CD14-positive monocyte (primary cell): ENCODE results near the gene GABARAP. TPM values are rescaled to one million over a fixed set of nuclear protein-coding genes. Genes with fewer than 3 reads are reported as not detected.

Experiments used
- DNase-seq, 3 donors: peaks; one replicate each; pipeline ENCODE4 v3.0.0-alpha.2; 2011 to 2022
- H2AFZ ChIP-seq: 2 replicates; pipeline ENCODE4 v1.6.0; 2012; ENCODE audit warnings: mild to moderate bottlenecking, low read depth, low read length, inconsistent platforms; ENCODE audit not compliant: insufficient read depth, poor library complexity, severe bottlenecking
- H3K27ac ChIP-seq, 2 donors: 1 replicate in 1 of 2; 2 replicates in 1 of 2; pipeline ENCODE4 v1.5.1; 2012 to 2013; ENCODE audit warnings: low read length in 2 of 2, control low read depth in 1 of 2, inconsistent platforms in 1 of 2, low read depth in 1 of 2, mild to moderate bottlenecking in 1 of 2
- H3K27me3 ChIP-seq, 2 donors: one replicate each; pipeline versions ENCODE4 v1.6.0 to v1.6.1; 2011 to 2013; ENCODE audit warnings: low read length in 2 of 2; ENCODE audit not compliant: control insufficient read depth in 2 of 2, insufficient read depth in 2 of 2
- H3K36me3 ChIP-seq, 2 donors: replicated peaks in 1 of 2; 1 replicate in 1 of 2; 2 replicates in 1 of 2; pipeline versions ENCODE4 v1.5.1 to v1.6.1; 2012 to 2013; ENCODE audit warnings: low read length in 2 of 2, control low read depth in 1 of 2, inconsistent platforms in 1 of 2, mild to moderate bottlenecking in 1 of 2; ENCODE audit not compliant: insufficient read depth in 2 of 2, control insufficient read depth in 1 of 2
- H3K4me1 ChIP-seq, 2 donors: 1 replicate in 1 of 2; 2 replicates in 1 of 2; pipeline versions ENCODE4 v1.5.1 to v1.6.1; 2012 to 2013; ENCODE audit warnings: low read length in 2 of 2, control low read depth in 1 of 2, inconsistent platforms in 1 of 2, mild to moderate bottlenecking in 1 of 2, moderate library complexity in 1 of 2; ENCODE audit not compliant: insufficient read depth in 2 of 2, control insufficient read depth in 1 of 2
- H3K4me2 ChIP-seq: replicated peaks from 2 replicates; pipeline ENCODE3; 2012; ENCODE audit warnings: low read length, moderate library complexity, mild to moderate bottlenecking; ENCODE audit not compliant: poor library complexity, severe bottlenecking; ENCODE audit errors: extremely low read depth
- H3K4me3 ChIP-seq, 3 experiments: fragments of 200-600 bp in 1 of 3; sonication (generic) in 1 of 3; replicated peaks in 1 of 3; 1 replicate in 2 of 3; 2 replicates in 1 of 3; pipeline ENCODE4 v1.5.1; 2011 to 2013; ENCODE audit warnings: low read length in 3 of 3, mild to moderate bottlenecking in 3 of 3, control low read depth in 2 of 3, low read depth in 2 of 3, inconsistent platforms in 1 of 3, moderate library complexity in 1 of 3
- H3K79me2 ChIP-seq: 2 replicates; pipeline ENCODE4 v1.6.0; 2012; ENCODE audit warnings: mild to moderate bottlenecking, control low read depth, inconsistent platforms, low read length, moderate library complexity; ENCODE audit not compliant: insufficient read depth
- H3K9ac ChIP-seq: 2 replicates; pipeline ENCODE4 v1.6.0; 2017; ENCODE audit warnings: low read length, mild to moderate bottlenecking; ENCODE audit not compliant: insufficient read depth, poor library complexity, severe bottlenecking
- H3K9me3 ChIP-seq, 2 donors: replicated peaks in 1 of 2; 1 replicate in 1 of 2; 2 replicates in 1 of 2; pipeline versions ENCODE4 v1.5.1 to v1.6.1; 2012 to 2013; ENCODE audit warnings: low read length in 2 of 2, control low read depth in 1 of 2; ENCODE audit not compliant: control insufficient read depth in 1 of 2, insufficient read depth in 1 of 2
- H4K20me1 ChIP-seq: 2 replicates; pipeline ENCODE4 v1.6.0; 2012; ENCODE audit warnings: mild to moderate bottlenecking, low read length, control low read depth, moderate library complexity; ENCODE audit not compliant: insufficient read depth
- H3K27ac Mint-ChIP-seq, 7 donors: one replicate each; pipeline ENCODE4 v1.8.0; 2020; ENCODE audit warnings: mild to moderate bottlenecking in 7 of 7, mixed read lengths in 7 of 7, moderate library complexity in 6 of 7, inconsistent platforms in 2 of 7
- H3K27me3 Mint-ChIP-seq, 3 donors: one replicate each; pipeline ENCODE4 v1.8.0; 2021 to 2022; ENCODE audit warnings: low read depth in 3 of 3, mild to moderate bottlenecking in 3 of 3, mixed read lengths in 3 of 3, moderate library complexity in 3 of 3, inconsistent platforms in 1 of 3
- H3K36me3 Mint-ChIP-seq, 2 donors: one replicate each; pipeline ENCODE4 v1.8.0; 2020; ENCODE audit warnings: mixed read lengths in 2 of 2, inconsistent platforms in 1 of 2, mild to moderate bottlenecking in 1 of 2
- H3K4me1 Mint-ChIP-seq: one replicate; pipeline ENCODE4 v1.8.0; 2020; ENCODE audit warnings: mild to moderate bottlenecking, mixed read lengths
- H3K4me3 Mint-ChIP-seq, 2 donors: one replicate each; pipeline ENCODE4 v1.8.0; 2020; ENCODE audit warnings: mild to moderate bottlenecking in 2 of 2, mixed read lengths in 2 of 2, moderate library complexity in 1 of 2
- H3K9me3 Mint-ChIP-seq, 7 donors: one replicate each; pipeline ENCODE4 v1.8.0; 2020 to 2022; ENCODE audit warnings: mixed read lengths in 7 of 7, mild to moderate bottlenecking in 6 of 7, moderate library complexity in 6 of 7, inconsistent platforms in 2 of 7
- WGBS: methylation state at CpG from one replicate; pipeline ENCODE4 v1.1.5; 2013; ENCODE audit warnings: missing lambda C conversion rate; ENCODE audit not compliant: insufficient coverage; 5-methylcytosine and 5-hydroxymethylcytosine counted together
- intact Hi-C, 2 donors: fragments of 100-400 bp; cut with micrococcal nuclease; formaldehyde crosslinking; loops; one replicate each; pipeline versions ENCODE4 v1.15.0 to v1.15.1; 2023
- polyA plus RNA-seq, 3 donors: library from polyadenylated mRNA; depleted of rRNA in 1 of 3; unstranded in 2 of 3; stranded (reverse) in 1 of 3; fragments of 300-500 nt in 2 of 3; fragments of >200 nt in 1 of 3; fragmentation: Illumina TruSeq in 2 of 3; gene quantifications; 1 replicate in 2 of 3; 2 replicates in 1 of 3; pipeline ENCODE4 v1.2.3, GENCODE V29; 2012 to 2021
- TF ChIP-seq, protein P1 (sequence below): fragments of 200-600 bp; IDR thresholded peaks from one replicate; pipeline ENCODE4 v1.8.0; 2022; ENCODE audit warnings: antibody characterized with exemption, mild to moderate bottlenecking

GABARAP gene
- polyA plus RNA-seq, 3 donors = 1,029 to 2,937 (median 2,814) TPM

DNA sequence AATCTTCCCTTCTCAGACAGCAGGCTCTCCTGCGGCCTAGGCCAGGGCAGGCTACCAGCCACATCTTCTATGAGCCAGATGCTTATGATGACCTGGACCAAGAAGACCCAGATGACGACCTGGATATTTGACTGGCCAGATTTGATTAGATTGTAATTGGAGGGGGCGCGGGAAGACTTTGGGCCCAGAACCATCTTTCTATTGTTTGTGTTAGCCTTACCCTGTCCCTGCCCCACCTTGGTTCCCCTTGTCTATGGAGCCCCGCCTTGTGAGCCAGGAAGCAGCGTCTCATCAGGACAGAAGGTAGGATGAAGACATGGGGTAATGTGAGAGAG lies 17.3 kb upstream of the GABARAP start:
- H3K27ac Mint-ChIP-seq = no peak overlapping the region
- peaks cover 0 to 12% (median 9%) of the 10 kb centered on the region in 7 donors for H3K9me3 Mint-ChIP-seq
- Histone ChIP-seq H3K27me3 (peaks cover 20 to 34% of the 10 kb centered on the region in 2 donors), H4K20me1 (no peaks in the 10 kb centered on the region), H3K4me3 (no peak overlapping the region), H3K9me3 (peaks cover 0 to 7% of the 10 kb centered on the region in 2 donors), H3K4me2 (no peak overlapping the region), H3K36me3 (peaks cover 23 to 49% of the 10 kb centered on the region in 2 donors), H2AFZ (no peak overlapping the region), H3K9ac (no peak overlapping the region), H3K79me2 (peaks cover 3% of the 10 kb centered on the region), H3K4me1 (peaks cover 31 to 45% of the 10 kb centered on the region in 2 donors), H3K27ac (no peak overlapping the region)
- no peak overlapping the region for H3K4me3 Mint-ChIP-seq
- TF ChIP-seq, protein P1, sequence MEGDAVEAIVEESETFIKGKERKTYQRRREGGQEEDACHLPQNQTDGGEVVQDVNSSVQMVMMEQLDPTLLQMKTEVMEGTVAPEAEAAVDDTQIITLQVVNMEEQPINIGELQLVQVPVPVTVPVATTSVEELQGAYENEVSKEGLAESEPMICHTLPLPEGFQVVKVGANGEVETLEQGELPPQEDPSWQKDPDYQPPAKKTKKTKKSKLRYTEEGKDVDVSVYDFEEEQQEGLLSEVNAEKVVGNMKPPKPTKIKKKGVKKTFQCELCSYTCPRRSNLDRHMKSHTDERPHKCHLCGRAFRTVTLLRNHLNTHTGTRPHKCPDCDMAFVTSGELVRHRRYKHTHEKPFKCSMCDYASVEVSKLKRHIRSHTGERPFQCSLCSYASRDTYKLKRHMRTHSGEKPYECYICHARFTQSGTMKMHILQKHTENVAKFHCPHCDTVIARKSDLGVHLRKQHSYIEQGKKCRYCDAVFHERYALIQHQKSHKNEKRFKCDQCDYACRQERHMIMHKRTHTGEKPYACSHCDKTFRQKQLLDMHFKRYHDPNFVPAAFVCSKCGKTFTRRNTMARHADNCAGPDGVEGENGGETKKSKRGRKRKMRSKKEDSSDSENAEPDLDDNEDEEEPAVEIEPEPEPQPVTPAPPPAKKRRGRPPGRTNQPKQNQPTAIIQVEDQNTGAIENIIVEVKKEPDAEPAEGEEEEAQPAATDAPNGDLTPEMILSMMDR = no peak
- peaks cover 38% of the 10 kb centered on the region for H3K4me1 Mint-ChIP-seq
- intact Hi-C loops = loop anchor here in 1 of 2 donors (10.0 kb wide), 1 partner anchor 305 kb away; the partner anchor contains the start of gene SENP3
- no peak for DNase-seq
- H3K36me3 Mint-ChIP-seq = peaks cover 38 to 56% of the 10 kb centered on the region in 2 donors
- peaks cover 28 to 49% (median 46%) of the 10 kb centered on the region in 3 donors for H3K27me3 Mint-ChIP-seq
- 100% methylated on average over 3 of the region's 6 CpGs for WGBS

DNA sequence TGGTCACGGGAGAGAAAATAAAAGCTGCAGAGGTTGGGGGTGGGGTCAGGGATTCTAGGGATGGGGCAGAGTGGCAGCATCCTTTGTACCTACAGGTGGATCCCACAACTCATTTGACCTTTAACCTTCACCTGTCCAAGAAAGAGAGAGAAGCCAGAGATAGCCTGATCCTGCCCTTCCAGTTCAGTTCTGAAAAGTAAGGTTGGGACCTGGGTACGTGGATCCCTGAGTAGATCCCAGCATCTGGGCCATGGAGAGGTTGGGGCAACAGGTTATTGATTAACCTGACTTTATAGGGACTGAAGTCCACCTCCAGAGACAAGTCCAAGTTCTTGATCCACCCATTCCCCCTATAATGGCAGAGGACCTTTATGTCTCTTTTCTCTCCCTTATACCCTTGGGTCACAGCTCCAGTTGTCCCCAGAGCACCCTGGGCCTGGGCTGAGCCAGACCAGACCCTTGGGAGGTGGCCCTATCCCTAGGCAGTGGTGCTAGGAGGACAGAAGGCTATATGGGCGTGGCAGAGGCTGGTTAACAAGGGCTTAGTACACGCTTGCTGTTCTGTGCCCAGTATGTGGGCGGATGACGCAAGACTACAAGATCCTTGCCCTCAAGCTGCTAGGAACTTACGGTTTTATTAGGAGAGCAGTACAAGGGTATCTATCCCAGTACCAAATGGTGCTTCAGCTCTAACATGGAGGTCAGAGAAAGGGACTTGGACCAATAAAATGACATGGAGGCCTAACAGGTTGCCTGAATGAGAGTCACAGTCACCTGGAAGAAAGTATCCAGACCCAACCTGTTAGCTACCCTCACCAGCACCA lies 16.7 kb upstream of the GABARAP start:
- peaks cover 0 to 7% of the 10 kb centered on the region in 2 donors for H3K9me3 ChIP-seq
- no peak for DNase-seq
- H3K4me1 Mint-ChIP-seq = peaks cover 36% of the 10 kb centered on the region
- no peak overlapping the region for H3K9ac ChIP-seq
- H3K4me1 ChIP-seq = peaks cover 31 to 45% of the 10 kb centered on the region in 2 donors
- peaks cover 0 to 12% (median 9%) of the 10 kb centered on the region in 7 donors for H3K9me3 Mint-ChIP-seq
- no peak overlapping the region for H3K4me3 Mint-ChIP-seq
- peaks cover 41 to 60% of the 10 kb centered on the region in 2 donors for H3K36me3 Mint-ChIP-seq
- no peak overlapping the region for H3K27ac ChIP-seq
- intact Hi-C loops = loop anchor here in 1 of 2 donors (10.0 kb wide), 1 partner anchor 306 kb away; the partner anchor contains the start of gene SENP3
- H3K79me2 ChIP-seq = peaks cover 7% of the 10 kb centered on the region
- TF ChIP-seq, protein P1 = no peak
- no peak overlapping the region for H2AFZ ChIP-seq
- H3K4me3 ChIP-seq = no peak overlapping the region
- H4K20me1 ChIP-seq = no peaks in the 10 kb centered on the region
- WGBS = 46% methylated on average over 5 of the region's 7 CpGs
- H3K27ac Mint-ChIP-seq = no peak overlapping the region
- peaks cover 26 to 53% of the 10 kb centered on the region in 2 donors for H3K36me3 ChIP-seq
- H3K27me3 Mint-ChIP-seq = peaks cover 22 to 43% (median 40%) of the 10 kb centered on the region in 3 donors
- no peak overlapping the region for H3K4me2 ChIP-seq
- peaks cover 19 to 29% of the 10 kb centered on the region in 2 donors for H3K27me3 ChIP-seq
